ENCODE data around the gene PAWR. TPM values are rescaled to one million over a fixed set of nuclear protein-coding genes. Genes with fewer than 3 reads are reported as not detected.

The PAWR gene
- total and polyA plus RNA-seq, 2 experiments from 2014 or later = 54.4 to 62.6 TPM

DNA sequence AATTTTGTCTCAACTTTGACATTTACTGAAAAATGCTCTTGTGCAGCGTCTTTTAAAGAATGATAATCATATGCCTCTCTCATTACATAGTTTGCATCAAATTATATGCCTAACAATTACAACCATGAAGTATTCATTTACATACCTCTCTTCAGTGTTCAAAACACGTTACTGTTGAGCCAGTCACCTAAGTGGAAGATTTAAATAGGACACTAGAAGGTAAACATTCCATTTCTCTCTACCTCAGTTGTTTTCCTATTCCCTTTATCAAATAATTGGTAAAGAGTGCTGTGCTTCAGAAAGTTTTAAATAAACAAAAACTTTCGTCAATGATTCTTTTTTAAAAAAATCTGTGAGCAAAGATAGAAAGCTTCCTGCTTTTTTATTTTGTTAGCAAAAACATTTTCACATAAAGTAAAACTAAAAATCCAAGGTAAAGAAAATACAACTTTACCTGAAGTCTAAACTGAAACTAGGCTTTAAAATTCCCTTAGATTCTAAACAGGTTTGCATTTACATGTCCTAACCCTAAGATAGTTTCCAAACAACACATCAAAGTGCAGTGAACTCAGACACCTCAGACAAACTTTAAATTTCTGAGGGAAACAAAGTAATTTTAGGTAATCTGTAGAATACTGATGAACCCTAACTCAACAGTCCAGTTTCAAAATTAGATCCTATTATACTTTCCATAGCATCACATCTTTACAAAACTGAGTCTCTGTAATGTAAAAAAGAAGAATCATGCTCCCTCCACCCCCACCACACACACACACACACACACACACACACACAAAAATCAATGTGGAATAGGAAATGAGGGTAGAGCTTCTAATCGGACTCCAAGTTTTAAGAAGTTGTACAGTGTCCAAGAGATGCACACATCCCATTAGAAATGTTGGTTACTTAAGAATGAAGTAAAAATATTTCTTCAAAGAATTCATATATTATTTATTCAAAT lies 46.2 kb downstream of the PAWR start:
- 50 to 52% methylated on average over 4 of the region's 4 CpGs for WGBS, 2 experiments (ENCODE audit: low coverage in 1 of 2, low lambda C conversion rate in 2 of 2, missing lambda C conversion rate in 2 of 2)
- Histone ChIP-seq H2AFZ (no peak overlapping the region), H3K27me3 (replicated peaks; ENCODE audit: insufficient read depth) (no peaks in the 10 kb centered on the region), H3K4me2 (ENCODE audit: unreplicated experiment) (peak overlapping the region; percentile 37), H3K9ac (no peak overlapping the region), H3F3A (ENCODE audit: insufficient read depth) (no peaks in the 10 kb centered on the region), H3K36me3 (ENCODE audit: low read depth) (peaks cover 11% of the 10 kb centered on the region; the same call in 1 of the 2 replicates), H3K4me1 (ENCODE audit: insufficient read depth) (no peaks in the 10 kb centered on the region; the same call in none of the 2 replicates), H3K9me3 (ENCODE audit: low read depth) (no peaks in the 10 kb centered on the region), H3K4me3 (no peak overlapping the region), H3K79me2 (ENCODE audit: insufficient read depth) (peaks cover 100% of the 10 kb centered on the region), H4K20me1 (ENCODE audit: insufficient read depth) (no peaks in the 10 kb centered on the region), H3K9me2 (ENCODE audit: insufficient read depth) (no peaks in the 10 kb centered on the region), H3K27ac (no peak overlapping the region)
- in situ Hi-C loops (cut with MboI) = no loop called here
- no peak for DNase-seq
- no peak for TF ChIP-seq EZH2phosphoT487 (IDR thresholded peaks at IDR 0.05; ENCODE audit: insufficient read depth, low read depth)
- TF ChIP-seq EZH2 (IDR thresholded peaks at IDR 0.05; ENCODE audit: insufficient read depth, poor library complexity, severe bottlenecking) = no peak

DNA sequence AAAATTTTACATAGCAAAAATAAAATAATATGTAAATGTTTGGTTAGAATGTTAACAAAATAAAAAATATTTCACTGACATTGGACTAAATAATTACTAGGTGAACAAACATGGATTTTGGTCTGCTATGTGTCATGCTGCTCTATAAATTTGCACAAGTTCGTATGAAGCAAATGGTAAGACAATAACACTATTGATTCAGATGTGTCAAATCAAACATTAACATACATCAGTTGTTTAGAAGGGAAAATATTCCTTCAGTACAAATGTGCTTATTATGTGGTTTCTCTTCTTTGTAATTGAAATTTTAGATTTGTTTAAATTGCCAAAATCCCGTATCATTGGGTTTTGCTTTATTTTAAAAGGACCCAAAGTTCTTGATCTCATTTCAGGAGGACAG lies 46.9 kb downstream of the PAWR start:
- 75 to 89% methylated on average over 2 of the region's 2 CpGs for WGBS, 2 experiments (ENCODE audit: low coverage in 1 of 2, low lambda C conversion rate in 2 of 2, missing lambda C conversion rate in 2 of 2)
- Histone ChIP-seq H3K36me3 (ENCODE audit: low read depth) (peaks cover 7% of the 10 kb centered on the region; the same call in 1 of the 2 replicates), H2AFZ (no peak overlapping the region), H3K9me3 (ENCODE audit: low read depth) (no peaks in the 10 kb centered on the region), H3K9me2 (ENCODE audit: insufficient read depth) (no peaks in the 10 kb centered on the region), H3K27me3 (replicated peaks; ENCODE audit: insufficient read depth) (no peaks in the 10 kb centered on the region), H3F3A (ENCODE audit: insufficient read depth) (no peaks in the 10 kb centered on the region), H4K20me1 (ENCODE audit: insufficient read depth) (no peaks in the 10 kb centered on the region), H3K79me2 (ENCODE audit: insufficient read depth) (peaks cover 100% of the 10 kb centered on the region), H3K9ac (no peak overlapping the region), H3K27ac (no peak overlapping the region), H3K4me3 (no peak overlapping the region), H3K4me1 (ENCODE audit: insufficient read depth) (no peaks in the 10 kb centered on the region; the same call in none of the 2 replicates), H3K4me2 (ENCODE audit: unreplicated experiment) (peak overlapping the region; percentile 37)
- in situ Hi-C loops (cut with MboI) = no loop called here
- DNase-seq = no peak
- TF ChIP-seq EZH2phosphoT487 (IDR thresholded peaks at IDR 0.05; ENCODE audit: insufficient read depth, low read depth) (no peak), EZH2 (IDR thresholded peaks at IDR 0.05; ENCODE audit: insufficient read depth, poor library complexity, severe bottlenecking) (no peak)

- peaks cover 84% of the 10 kb centered on the region for H3K79me2 ChIP-seq (ENCODE audit: insufficient read depth)
- WGBS, 2 experiments (ENCODE audit: low coverage in 1 of 2, low lambda C conversion rate in 2 of 2, missing lambda C conversion rate in 2 of 2) = 82 to 83% methylated on average over 2 of the region's 2 CpGs
- no peak overlapping the region for H3K27ac ChIP-seq
- H3F3A ChIP-seq (ENCODE audit: insufficient read depth) = peaks cover 28% of the 10 kb centered on the region
- peaks cover 35% of the 10 kb centered on the region for H3K4me1 ChIP-seq (ENCODE audit: insufficient read depth)
- no peaks in the 10 kb centered on the region for H3K27me3 ChIP-seq (replicated peaks; ENCODE audit: insufficient read depth)
- no peaks in the 10 kb centered on the region for H3K9me3 ChIP-seq (ENCODE audit: low read depth)
- no peak overlapping the region for H3K4me2 ChIP-seq (ENCODE audit: unreplicated experiment)
- TF ChIP-seq EZH2 (IDR thresholded peaks at IDR 0.05; ENCODE audit: insufficient read depth, poor library complexity, severe bottlenecking) = no peak
- no peak for TF ChIP-seq EZH2phosphoT487 (IDR thresholded peaks at IDR 0.05; ENCODE audit: insufficient read depth, low read depth)
- H3K4me3 ChIP-seq = no peak overlapping the region
- no peaks in the 10 kb centered on the region for H4K20me1 ChIP-seq (ENCODE audit: insufficient read depth)
- in situ Hi-C loops (cut with MboI) = no loop called here
- no peaks in the 10 kb centered on the region; the same call in 1 of the 2 replicates for H3K36me3 ChIP-seq (ENCODE audit: low read depth)
- no peak overlapping the region for H3K9ac ChIP-seq
- no peak overlapping the region for H2AFZ ChIP-seq
- DNase-seq = no peak
- no peaks in the 10 kb centered on the region for H3K9me2 ChIP-seq (ENCODE audit: insufficient read depth)
These were observed 52.3 kb downstream of the PAWR start for GRCh38 chr12:79638490-79638889.

DNA sequence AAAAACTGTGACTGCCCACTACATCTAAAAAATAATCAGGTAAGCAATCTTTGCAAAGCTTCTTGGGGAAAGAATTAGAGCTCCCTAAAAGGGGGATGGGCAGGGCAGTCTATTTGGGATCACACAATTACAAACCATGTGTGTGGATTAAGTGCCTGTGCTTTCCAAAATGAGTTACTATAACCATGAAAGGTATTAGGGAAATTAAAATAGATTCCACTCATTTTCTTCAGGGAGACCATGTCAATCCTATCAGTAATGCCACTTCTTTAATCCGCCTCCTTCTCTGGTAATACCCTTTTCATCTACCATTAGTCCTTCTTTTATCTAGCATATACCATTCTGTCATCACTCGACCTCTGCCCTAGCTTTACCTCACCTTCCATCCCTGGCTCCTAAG lies 53.7 kb downstream of the PAWR start:
- no peaks in the 10 kb centered on the region for H3K9me3 ChIP-seq (ENCODE audit: low read depth)
- H3K9ac ChIP-seq = no peak overlapping the region
- no peak overlapping the region for H3K4me3 ChIP-seq
- no peaks in the 10 kb centered on the region for H3K9me2 ChIP-seq (ENCODE audit: insufficient read depth)
- no peak overlapping the region for H3K27ac ChIP-seq
- H3K4me1 ChIP-seq (ENCODE audit: insufficient read depth) = peaks cover 40% of the 10 kb centered on the region
- no peaks in the 10 kb centered on the region for H3K27me3 ChIP-seq (replicated peaks; ENCODE audit: insufficient read depth)
- 89 to 100% methylated on average over 2 of the region's 2 CpGs for whole genome bisulfite sequencing, 2 experiments (ENCODE audit: low coverage in 1 of 2, low lambda C conversion rate in 2 of 2, missing lambda C conversion rate in 2 of 2)
- TF ChIP-seq EZH2 (IDR thresholded peaks at IDR 0.05; ENCODE audit: insufficient read depth, poor library complexity, severe bottlenecking) (no peak), EZH2phosphoT487 (IDR thresholded peaks at IDR 0.05; ENCODE audit: insufficient read depth, low read depth) (no peak)
- in situ Hi-C loops (cut with MboI) = no loop called here
- DNase-seq = no peak
- H3K79me2 ChIP-seq (ENCODE audit: insufficient read depth) = peaks cover 83% of the 10 kb centered on the region
- no peaks in the 10 kb centered on the region for H4K20me1 ChIP-seq (ENCODE audit: insufficient read depth)
- no peak overlapping the region for H3K4me2 ChIP-seq (ENCODE audit: unreplicated experiment)
- H2AFZ ChIP-seq = no peak overlapping the region
- H3K36me3 ChIP-seq (ENCODE audit: low read depth) = no peaks in the 10 kb centered on the region; the same call in 1 of the 2 replicates
- peaks cover 32% of the 10 kb centered on the region for H3F3A ChIP-seq (ENCODE audit: insufficient read depth)
